SH-SY5Y (cell line): Measurements from ENCODE around the gene MGME1.

Source experiments
- GATA2 ChIP-seq: IDR thresholded peaks from 2 replicates; pipeline ENCODE4 v1.6.1; 2011; ENCODE audit warnings: mild to moderate bottlenecking, low read depth, low read length
- GATA3 ChIP-seq: IDR thresholded peaks from 2 replicates; pipeline ENCODE4 v1.6.1; 2011; ENCODE audit warnings: low read depth, mild to moderate bottlenecking, low read length, moderate library complexity

- TF ChIP-seq GATA2 = no peak
- TF ChIP-seq GATA3 = no peak
Observed at GRCh38 chr20:17936286-17936760, 32.5 kb upstream of the MGME1 start.
